ENCODE measurements around the gene NINL.
"Not testable (repeated sequence)": the region's sequence is repeated elsewhere in the genome, so short reads cannot be mapped to it uniquely, and the experiment has no call there.

NINL gene

GRCh38 chr20:25551413-25552215, 33.7 kb downstream of the NINL start:
- no peak for DNase-seq

GRCh38 chr20:25550645-25551337, 34.5 kb downstream of the NINL start:
- not testable (repeated sequence) for DNase-seq

- no peak for DNase-seq
Observed at GRCh38 chr20:25549843-25550477, 35.4 kb downstream of the NINL start.

GRCh38 chr20:25549172-25549773, 36.1 kb downstream of the NINL start:
- no peak for DNase-seq

GRCh38 chr20:25548613-25549086, 36.7 kb downstream of the NINL start:
- no peak for DNase-seq

- no peak for DNase-seq
Observed at GRCh38 chr20:25547999-25548398, 37.3 kb downstream of the NINL start.

- no peak for DNase-seq
Observed at GRCh38 chr20:25547063-25547462, 38.3 kb downstream of the NINL start.

- DNase-seq, result peak in 1 of 3 experiments; percentile 1
Observed at GRCh38 chr20:25546048-25546447, 39.3 kb downstream of the NINL start.

- no peak for DNase-seq
Observed at GRCh38 chr20:25545171-25545570, 40.2 kb downstream of the NINL start.

- DNase-seq, result no peak
Observed at GRCh38 chr20:25544734-25545133, 40.6 kb downstream of the NINL start.

GRCh38 chr20:25544311-25544710, 41.0 kb downstream of the NINL start:
- DNase-seq, result no peak

GRCh38 chr20:25543068-25543467, 42.3 kb downstream of the NINL start:
- no peak for DNase-seq

GRCh38 chr20:25541676-25542075, 43.7 kb downstream of the NINL start:
- DNase-seq, result no peak

GRCh38 chr20:25539742-25540672, 45.3 kb downstream of the NINL start:
- no peak for DNase-seq

- no peak for DNase-seq
Observed at GRCh38 chr20:25538838-25539665, 46.3 kb downstream of the NINL start.

- no peak for DNase-seq
Observed at GRCh38 chr20:25537890-25538289, 47.4 kb downstream of the NINL start.

GRCh38 chr20:25535762-25536161, 49.6 kb downstream of the NINL start:
- DNase-seq, result no peak

GRCh38 chr20:25534845-25535244, 50.5 kb downstream of the NINL start:
- DNase-seq, result no peak

GRCh38 chr20:25533920-25534700, 51.2 kb downstream of the NINL start:
- DNase-seq, result no peak

GRCh38 chr20:25532971-25533391, 52.4 kb downstream of the NINL start:
- DNase-seq, result no peak

All from NCI-H1417 (cell line).